CD4-positive, alpha-beta memory T cell (primary cell): ENCODE results near the gene DCUN1D2. TPM values are rescaled to one million over a fixed set of nuclear protein-coding genes. Genes with fewer than 3 reads are reported as not detected.

Experiments used
- CTCF ChIA-PET: fragments of 350-600 bp; sonication (Branson Sonifier 250); formaldehyde crosslinking; loops from one replicate; lab custom pipeline; 2021; ENCODE audit warnings: inconsistent platforms; ENCODE audit not compliant: partially characterized antibody; lab: Charles Lee
- POLR2A ChIA-PET: fragments of 350-600 bp; sonication (Branson Sonifier 250); formaldehyde crosslinking; loops from one replicate; lab custom pipeline; 2021; ENCODE audit not compliant: partially characterized antibody; lab: Charles Lee
- DNase-seq, 5 donors: peaks; one replicate each; pipeline versions ENCODE4 v3.0.0 to v3.0.0-alpha.2; 2020 to 2022; ENCODE audit warnings: mixed read lengths in 1 of 5
- H3K27ac ChIP-seq: one replicate; pipeline ENCODE4 v1.7.0; 2013; ENCODE audit warnings: low read depth, low read length
- H3K27me3 ChIP-seq: 2 replicates; pipeline ENCODE4 v1.7.0; 2013; ENCODE audit warnings: mild to moderate bottlenecking, low read length, moderate library complexity; ENCODE audit not compliant: insufficient read depth
- H3K36me3 ChIP-seq: 2 replicates; pipeline ENCODE4 v1.7.0; 2013; ENCODE audit warnings: mild to moderate bottlenecking, low read length, moderate library complexity; ENCODE audit not compliant: insufficient read depth
- H3K4me1 ChIP-seq: 2 replicates; pipeline ENCODE4 v1.7.0; 2013; ENCODE audit warnings: mild to moderate bottlenecking, low read length, moderate library complexity; ENCODE audit not compliant: insufficient read depth
- H3K4me3 ChIP-seq, 2 donors: one replicate each; pipeline ENCODE4 v1.7.0; 2013; ENCODE audit warnings: low read length in 2 of 2, mild to moderate bottlenecking in 1 of 2
- H3K9me3 ChIP-seq, 2 donors: one replicate each; pipeline ENCODE4 v1.7.0; 2013; ENCODE audit warnings: low read length in 2 of 2, control low read depth in 1 of 2; ENCODE audit not compliant: control insufficient read depth in 1 of 2
- H3K27ac Mint-ChIP-seq, 7 donors: one replicate each; pipeline ENCODE4 v1.8.0; 2020 to 2021; ENCODE audit warnings: mixed read lengths in 7 of 7, mild to moderate bottlenecking in 6 of 7, inconsistent platforms in 3 of 7, moderate library complexity in 3 of 7
- H3K27me3 Mint-ChIP-seq, 2 donors: one replicate each; pipeline ENCODE4 v1.8.0; 2020 to 2021; ENCODE audit warnings: mixed read lengths in 2 of 2
- H3K36me3 Mint-ChIP-seq, 2 donors: one replicate each; pipeline ENCODE4 v1.8.0; 2020 to 2021; ENCODE audit warnings: mixed read lengths in 2 of 2, inconsistent platforms in 1 of 2, mild to moderate bottlenecking in 1 of 2
- H3K4me1 Mint-ChIP-seq, 4 donors: one replicate each; pipeline ENCODE4 v1.8.0; 2020 to 2021; ENCODE audit warnings: mixed read lengths in 4 of 4, mild to moderate bottlenecking in 1 of 4
- H3K4me3 Mint-ChIP-seq, 8 donors: one replicate each; pipeline ENCODE4 v1.8.0; 2020 to 2021; ENCODE audit warnings: mixed read lengths in 8 of 8, mild to moderate bottlenecking in 7 of 8, moderate library complexity in 6 of 8, inconsistent platforms in 3 of 8
- H3K9me3 Mint-ChIP-seq, 8 donors: one replicate each; pipeline ENCODE4 v1.8.0; 2020 to 2021; ENCODE audit warnings: mixed read lengths in 8 of 8, mild to moderate bottlenecking in 5 of 8, inconsistent platforms in 3 of 8, moderate library complexity in 1 of 8
- intact Hi-C: fragments of 100-400 bp; cut with micrococcal nuclease; formaldehyde crosslinking; loops from one replicate; pipeline ENCODE4 v1.15.1; 2023
- polyA plus RNA-seq, 2 donors: library from polyadenylated mRNA; unstranded; fragments of 300-500 nt; fragmentation: Illumina TruSeq; gene quantifications; one replicate each; pipeline ENCODE4 v1.2.3, GENCODE V29; 2021
- total RNA-seq, 2 experiments: library from RNA; stranded (reverse); gene quantifications; one replicate each; pipeline ENCODE4 v1.2.3, GENCODE V29; 2021

Gene DCUN1D2
- total and polyA plus RNA-seq, 4 experiments from 2014 or later = 6.6 to 34.8 (median 20.8) TPM

GRCh38 chr13:113420833-113421600 is 69.5 kb downstream of the DCUN1D2 start:
- no peaks in the 10 kb centered on the region for H3K4me1 Mint-ChIP-seq
- peaks cover 0 to 2% (median 0%) of the 10 kb centered on the region in 8 donors for H3K9me3 Mint-ChIP-seq
- H3K9me3 ChIP-seq = no peaks in the 10 kb centered on the region

GRCh38 chr13:113420232-113420631 is 70.3 kb downstream of the DCUN1D2 start:
- intact Hi-C loops = no loop called here
- no peaks in the 10 kb centered on the region for H3K27me3 ChIP-seq
- Mint-ChIP-seq H3K4me3 (no peak overlapping the region), H3K4me1 (no peaks in the 10 kb centered on the region), H3K9me3 (peaks cover 0 to 2% (median 0%) of the 10 kb centered on the region in 8 donors), H3K36me3 (peaks cover 0 to 7% of the 10 kb centered on the region in 2 donors), H3K27me3 (peaks cover 0 to 3% of the 10 kb centered on the region in 2 donors), H3K27ac (no peak overlapping the region)
- H3K36me3 ChIP-seq = no peaks in the 10 kb centered on the region
- no peak overlapping the region for H3K27ac ChIP-seq
- DNase-seq = no peak
- ChIA-PET POLR2A (no interaction called here), CTCF (no interaction called here)
- no peaks in the 10 kb centered on the region for H3K4me1 ChIP-seq
- H3K9me3 ChIP-seq = no peaks in the 10 kb centered on the region
- H3K4me3 ChIP-seq = no peak overlapping the region

More at GRCh38 chr13:113420833-113421600, 69.5 kb downstream of the DCUN1D2 start:
- ChIA-PET CTCF (no interaction called here), POLR2A (no interaction called here)
- H3K4me1 ChIP-seq = no peaks in the 10 kb centered on the region
- H3K27me3 Mint-ChIP-seq = peaks cover 0 to 3% of the 10 kb centered on the region in 2 donors
- H3K27ac ChIP-seq = no peak overlapping the region
- no peak overlapping the region for H3K4me3 ChIP-seq
- no peak overlapping the region for H3K4me3 Mint-ChIP-seq
- no peaks in the 10 kb centered on the region for H3K36me3 ChIP-seq
- no peaks in the 10 kb centered on the region for H3K27me3 ChIP-seq
- peaks cover 0 to 7% of the 10 kb centered on the region in 2 donors for H3K36me3 Mint-ChIP-seq
- no peak overlapping the region for H3K27ac Mint-ChIP-seq
- no peak for DNase-seq
- intact Hi-C loops = no loop called here

DNA sequence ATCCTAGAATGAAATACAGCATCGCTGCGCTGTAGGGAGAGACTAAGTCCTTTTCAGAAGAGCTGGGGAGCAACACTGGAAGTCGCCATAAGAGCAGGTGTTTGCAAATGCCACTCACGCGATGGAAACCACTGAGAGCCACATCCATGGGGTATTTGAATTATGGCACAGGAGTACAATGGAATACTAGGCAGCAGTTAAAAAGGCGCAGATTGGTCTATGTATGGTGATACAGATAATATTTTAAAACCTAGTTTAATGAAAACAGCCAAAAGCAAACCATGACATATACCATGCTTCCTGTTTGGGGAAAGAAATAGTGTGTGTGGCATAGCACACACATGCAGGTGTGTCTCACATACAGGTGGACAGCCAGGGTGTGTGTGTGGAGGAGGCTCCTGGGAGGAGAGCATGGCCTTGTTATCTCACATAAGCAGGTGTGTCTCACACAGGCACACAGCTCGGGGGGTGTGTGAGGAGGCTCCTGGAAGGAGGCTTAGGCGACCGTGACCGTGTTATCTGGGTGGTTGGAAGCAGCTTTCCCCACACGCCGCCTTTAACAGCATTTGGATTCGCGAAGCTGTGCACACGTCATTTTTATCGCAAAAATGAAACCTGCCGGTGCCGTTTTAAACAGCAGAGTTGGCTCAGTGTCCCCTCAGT is 70.8 kb downstream of the DCUN1D2 start:
- H3K27ac Mint-ChIP-seq = no peak overlapping the region
- POLR2A ChIA-PET = no interaction called here

DNA sequence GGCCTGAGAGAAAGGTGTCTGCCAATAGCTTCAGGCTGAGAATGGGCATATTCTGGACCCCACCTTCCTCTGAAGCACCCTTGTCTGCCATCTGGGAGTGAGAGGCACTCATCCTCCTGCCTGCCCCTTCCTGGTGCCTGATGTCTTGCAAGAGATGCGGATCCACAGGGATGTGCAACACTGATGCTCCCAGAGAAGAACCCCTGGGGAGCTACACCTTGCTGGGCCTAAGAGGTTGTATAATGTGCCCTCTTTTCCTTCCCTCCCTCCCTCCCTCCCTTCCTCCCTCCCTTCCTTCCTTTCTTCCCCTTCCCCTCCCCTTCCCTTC is 71.8 kb downstream of the DCUN1D2 start:
- POLR2A ChIA-PET = no interaction called here
- H3K27me3 ChIP-seq = no peaks in the 10 kb centered on the region
- peaks cover 0 to 7% of the 10 kb centered on the region in 2 donors for H3K36me3 Mint-ChIP-seq
- H3K36me3 ChIP-seq = no peaks in the 10 kb centered on the region
- no peak overlapping the region for H3K4me3 Mint-ChIP-seq
- H3K27ac Mint-ChIP-seq = no peak overlapping the region
- H3K27ac ChIP-seq = no peak overlapping the region
- DNase-seq = no peak
- H3K4me1 Mint-ChIP-seq = no peaks in the 10 kb centered on the region
- no peaks in the 10 kb centered on the region for H3K4me1 ChIP-seq
- CTCF ChIA-PET = no interaction called here
- peaks cover 0 to 3% of the 10 kb centered on the region in 2 donors for H3K27me3 Mint-ChIP-seq
- no peak overlapping the region for H3K4me3 ChIP-seq
- H3K9me3 Mint-ChIP-seq = no peaks in the 10 kb centered on the region
- no peaks in the 10 kb centered on the region for H3K9me3 ChIP-seq
- intact Hi-C loops = no loop called here

More for the DNA sequence above, 70.8 kb downstream of the DCUN1D2 start:
- intact Hi-C loops = no loop called here
- H3K9me3 ChIP-seq = no peaks in the 10 kb centered on the region
- CTCF ChIA-PET = no interaction called here
- Mint-ChIP-seq H3K4me3 (no peak overlapping the region), H3K9me3 (peaks cover 0 to under 1% (median 0%) of the 10 kb centered on the region in 8 donors), H3K4me1 (no peaks in the 10 kb centered on the region), H3K36me3 (peaks cover 0 to 7% of the 10 kb centered on the region in 2 donors), H3K27me3 (peaks cover 0 to 3% of the 10 kb centered on the region in 2 donors)
- H3K4me3 ChIP-seq = no peak overlapping the region
- DNase-seq = no peak
- no peaks in the 10 kb centered on the region for H3K4me1 ChIP-seq
- no peaks in the 10 kb centered on the region for H3K36me3 ChIP-seq
- no peaks in the 10 kb centered on the region for H3K27me3 ChIP-seq
- no peak overlapping the region for H3K27ac ChIP-seq

DNA sequence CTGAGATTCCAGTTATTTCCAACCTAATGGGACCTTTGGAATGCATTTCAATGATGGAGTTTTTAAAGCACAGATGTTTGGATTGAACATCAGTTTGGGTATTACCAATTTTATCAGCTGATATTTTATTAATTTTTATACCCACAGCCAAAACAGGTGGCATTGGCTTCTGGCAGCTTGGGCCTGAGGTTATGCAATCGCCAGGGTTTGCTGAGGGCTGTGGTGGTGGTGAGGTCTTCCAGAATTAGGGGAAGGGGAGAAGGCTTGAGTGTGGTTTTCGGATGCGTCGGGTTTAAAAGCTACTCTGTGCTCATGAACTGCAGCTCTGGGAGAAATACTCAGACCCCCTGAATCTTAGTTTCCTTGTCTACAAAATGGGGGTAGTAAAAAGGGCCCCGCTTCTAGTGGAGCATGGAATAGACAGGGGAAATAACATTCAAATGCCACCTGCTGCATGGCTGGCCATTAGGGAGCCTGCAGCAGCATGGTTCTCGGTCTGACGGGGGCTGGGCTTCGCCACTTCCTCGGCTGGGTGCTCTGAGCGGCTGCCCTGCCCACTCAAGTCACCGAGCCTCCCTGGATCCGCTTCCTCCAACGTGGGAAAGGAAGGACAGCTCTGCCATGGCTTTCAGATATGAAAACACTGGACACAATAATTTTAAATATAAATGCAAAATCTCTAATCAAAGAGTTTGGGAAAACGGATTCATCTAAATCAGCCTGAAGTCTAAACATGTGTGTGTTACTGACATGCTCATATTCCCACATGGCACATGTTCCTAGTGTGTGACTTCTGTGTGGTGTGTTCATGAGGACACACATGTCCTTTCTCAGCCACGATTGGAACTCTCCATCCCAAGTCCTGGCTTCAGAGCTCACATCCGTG is 72.4 kb downstream of the DCUN1D2 start:
- Mint-ChIP-seq H3K36me3 (peaks cover 0 to 7% of the 10 kb centered on the region in 2 donors), H3K27me3 (peaks cover 0 to 3% of the 10 kb centered on the region in 2 donors), H3K9me3 (no peaks in the 10 kb centered on the region), H3K4me1 (no peaks in the 10 kb centered on the region), H3K4me3 (no peak overlapping the region), H3K27ac (no peak overlapping the region)
- ChIA-PET POLR2A (no interaction called here), CTCF (no interaction called here)
- Histone ChIP-seq H3K4me3 (no peak overlapping the region), H3K36me3 (no peaks in the 10 kb centered on the region), H3K4me1 (no peaks in the 10 kb centered on the region), H3K27me3 (no peaks in the 10 kb centered on the region), H3K27ac (no peak overlapping the region), H3K9me3 (no peaks in the 10 kb centered on the region)
- DNase-seq = no peak
- intact Hi-C loops = no loop called here

DNA sequence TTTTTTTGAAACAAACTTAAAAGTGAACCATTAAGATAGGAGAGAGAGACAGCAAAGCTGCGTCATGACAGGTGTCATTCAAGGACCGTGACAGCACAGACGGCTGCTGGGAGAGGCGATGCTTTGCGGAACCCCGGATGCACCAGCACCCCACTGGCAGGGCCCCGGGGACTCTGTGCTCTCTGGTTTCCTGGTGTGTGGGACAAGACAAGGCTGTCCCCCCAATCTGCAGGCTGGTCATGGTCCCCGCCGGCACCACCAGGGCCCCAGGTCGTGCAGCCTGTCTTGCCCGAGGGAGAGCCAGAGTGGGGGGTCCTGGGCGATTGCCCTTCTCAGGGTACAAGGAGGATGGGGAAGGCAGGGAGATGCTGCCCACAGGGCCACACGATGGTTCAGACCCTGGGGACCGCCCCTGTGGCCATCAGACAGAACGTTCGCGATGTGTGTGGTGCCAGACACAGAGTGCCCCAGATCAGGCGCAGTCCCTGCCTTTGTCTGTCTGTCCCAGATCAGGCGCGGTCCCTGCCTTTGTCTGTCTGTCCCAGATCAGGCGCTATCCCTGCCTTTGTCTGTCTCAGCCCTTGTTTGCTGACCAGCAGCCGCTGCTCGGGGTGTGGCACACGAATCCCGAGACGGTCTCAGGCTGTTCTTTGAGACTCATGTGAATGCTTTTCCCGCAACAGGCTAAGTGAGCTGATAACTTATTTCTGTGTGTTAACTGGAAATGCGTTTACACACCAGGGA is 73.3 kb downstream of the DCUN1D2 start:
- H3K27ac Mint-ChIP-seq = peak overlapping the region in 1 of 7 donors; percentile 53
- ChIA-PET CTCF (no interaction called here), POLR2A (no interaction called here)
- peaks cover 0 to 4% of the 10 kb centered on the region in 2 donors for H3K36me3 Mint-ChIP-seq
- H3K27me3 Mint-ChIP-seq = peaks cover 0 to 3% of the 10 kb centered on the region in 2 donors
- Histone ChIP-seq H3K27me3 (no peaks in the 10 kb centered on the region), H3K4me1 (no peaks in the 10 kb centered on the region), H3K36me3 (no peaks in the 10 kb centered on the region), H3K4me3 (no peak overlapping the region), H3K9me3 (no peaks in the 10 kb centered on the region), H3K27ac (no peak overlapping the region)
- no peaks in the 10 kb centered on the region for H3K4me1 Mint-ChIP-seq
- no peaks in the 10 kb centered on the region for H3K9me3 Mint-ChIP-seq
- intact Hi-C loops = no loop called here
- H3K4me3 Mint-ChIP-seq = no peak overlapping the region
- DNase-seq = no peak
